ENCODE measurements around the gene DIP2C. TPM values are rescaled to one million over a fixed set of nuclear protein-coding genes. Genes with fewer than 3 reads are reported as not detected.

Gene DIP2C
- polyA plus RNA-seq, 1 of the 3 experiments (the other 2 are of a cell fraction): 8.7 TPM

DNA sequence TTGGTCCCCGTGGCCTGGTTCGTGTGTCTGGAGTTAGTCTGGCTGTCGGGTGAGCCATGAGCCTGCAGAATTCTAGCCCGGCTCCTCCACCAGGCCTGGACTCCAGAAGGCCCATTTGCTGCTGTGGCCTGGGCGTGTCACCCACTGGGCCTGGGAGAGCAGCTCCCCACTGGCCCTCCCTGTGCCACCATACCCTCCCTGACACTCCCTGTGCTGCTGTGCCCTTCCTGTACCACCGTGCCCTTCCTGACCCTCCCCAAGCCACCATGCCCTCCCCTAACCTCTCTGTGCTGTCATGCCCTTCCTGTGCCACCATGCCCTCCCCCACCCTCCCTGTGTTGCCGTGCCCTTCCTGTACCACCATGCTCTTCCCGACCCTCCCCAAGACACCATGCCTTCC lies 39.1 kb upstream of the DIP2C start:
- POLR2A ChIA-PET: interaction anchor here (0.7 kb wide), 1 partner anchor 10 kb away, joined by 8 read pairs; no protein-coding TSS in a partner anchor
- Histone ChIP-seq H3K9me2 (no peaks in the 10 kb centered on the region), H2AFZ (ENCODE audit: low read depth) (no peak overlapping the region), H3K79me2 (ENCODE audit: insufficient read depth) (no peaks in the 10 kb centered on the region), H4K20me1 (ENCODE audit: insufficient read depth) (no peaks in the 10 kb centered on the region), H3K36me3 (replicated peaks in 1 of 2; ENCODE audit: control insufficient read depth in 1 of 2, insufficient read depth in 2 of 2, low read length in 1 of 2) (no peaks in the 10 kb centered on the region), H3K27ac (ENCODE audit: low read depth in 2 of 2, low read length in 1 of 2) (no peak overlapping the region), H3K4me2 (no peak overlapping the region), H3K9ac (no peak overlapping the region), H3K4me3 (ENCODE audit: low read depth in 2 of 2, low read length in 1 of 2) (no peak overlapping the region), H3F3A (replicated peaks; ENCODE audit: insufficient read depth) (no peaks in the 10 kb centered on the region), H3K4me1 (ENCODE audit: control insufficient read depth in 1 of 2, insufficient read depth in 2 of 2, low read depth in 1 of 2, low read length in 1 of 2) (no peaks in the 10 kb centered on the region; a peak in 1 of 4 replicates), H3K27me3 (ENCODE audit: insufficient read depth) (peaks cover 4% of the 10 kb centered on the region; the same call in 1 of the 2 replicates), H3K9me3 (no peaks in the 10 kb centered on the region)
- no peak for DNase-seq
- TF ChIP-seq POLR2AphosphoS5 (IDR thresholded peaks at IDR 0.05; ENCODE audit: low read depth, low read length) (no peak), JUND (IDR thresholded peaks at IDR 0.05) (no peak), SMC3 (IDR thresholded peaks at IDR 0.05; ENCODE audit: low read depth, low read length) (no peak), NFIC (IDR thresholded peaks at IDR 0.05; ENCODE audit: borderline replicate concordance) (no peak), ELF1 (IDR thresholded peaks at IDR 0.05) (no peak), SIN3A (IDR thresholded peaks at IDR 0.05; ENCODE audit: borderline replicate concordance, low read depth, low read length) (no peak), FOXJ3 (CRISPR knock-in tag; IDR thresholded peaks at IDR 0.05) (no peak), NRF1 (IDR thresholded peaks at IDR 0.05; ENCODE audit: low read depth, low read length) (no peak), RFX5 (IDR thresholded peaks at IDR 0.05; ENCODE audit: low read length) (no peak), TAF1 (IDR thresholded peaks at IDR 0.05; ENCODE audit: borderline replicate concordance, low read depth, low read length) (no peak), FOXM1 (IDR thresholded peaks at IDR 0.05; ENCODE audit: low read depth) (no peak)
- CTCF ChIA-PET: interaction anchor here (1.0 kb wide), 1 partner anchor 217 kb away, joined by 3 read pairs; no protein-coding TSS in a partner anchor
- WGBS (ENCODE audit: low lambda C conversion rate): 21% methylated on average over 2 of the region's 8 CpGs

DNA sequence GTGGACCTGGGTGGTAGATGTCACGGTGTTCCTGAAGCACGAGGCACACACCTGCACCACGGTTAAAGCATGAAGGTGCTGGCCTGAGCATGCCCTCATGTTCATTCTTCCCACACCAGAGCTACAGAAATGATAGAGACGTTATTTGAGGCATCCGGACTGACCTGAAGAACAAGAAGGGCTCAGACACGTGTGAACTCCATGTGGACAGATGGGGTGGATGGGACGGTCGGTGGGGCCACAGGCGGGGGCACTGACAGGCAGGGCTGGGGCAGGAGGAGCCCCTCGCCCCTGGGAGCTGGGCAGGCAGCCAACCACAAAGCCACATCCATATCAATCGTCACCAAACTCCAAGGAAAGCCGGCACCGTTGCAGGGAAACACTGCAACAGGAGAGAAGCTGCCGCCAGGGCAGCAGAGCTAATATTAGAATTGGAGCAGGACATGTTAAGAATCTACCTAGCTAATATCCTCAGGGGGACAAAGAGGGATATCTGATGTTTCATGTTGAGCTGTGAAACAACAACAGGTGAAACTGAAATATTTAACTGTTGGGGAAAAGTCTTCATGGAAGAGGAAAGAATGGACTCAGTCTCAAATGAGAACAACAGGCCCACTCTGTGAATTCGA lies 37.8 kb upstream of the DIP2C start:
- Histone ChIP-seq H4K20me1 (ENCODE audit: insufficient read depth) (no peaks in the 10 kb centered on the region), H3K27me3 (ENCODE audit: insufficient read depth) (peaks cover 4% of the 10 kb centered on the region; the same call in 1 of the 2 replicates), H3F3A (replicated peaks; ENCODE audit: insufficient read depth) (no peaks in the 10 kb centered on the region), H3K9ac (no peak overlapping the region), H2AFZ (ENCODE audit: low read depth) (no peak overlapping the region), H3K4me3 (ENCODE audit: low read depth in 2 of 2, low read length in 1 of 2) (no peak overlapping the region), H3K9me2 (no peaks in the 10 kb centered on the region), H3K4me1 (ENCODE audit: control insufficient read depth in 1 of 2, insufficient read depth in 2 of 2, low read depth in 1 of 2, low read length in 1 of 2) (no peaks in the 10 kb centered on the region; a peak in 1 of 4 replicates), H3K79me2 (ENCODE audit: insufficient read depth) (no peaks in the 10 kb centered on the region), H3K27ac (ENCODE audit: low read depth in 2 of 2, low read length in 1 of 2) (no peak overlapping the region), H3K36me3 (replicated peaks in 1 of 2; ENCODE audit: control insufficient read depth in 1 of 2, insufficient read depth in 2 of 2, low read length in 1 of 2) (no peaks in the 10 kb centered on the region), H3K9me3 (no peaks in the 10 kb centered on the region), H3K4me2 (no peak overlapping the region)
- no peak for DNase-seq
- 50% methylated on average over 12 of the region's 15 CpGs for WGBS (ENCODE audit: low lambda C conversion rate)
- TF ChIP-seq, protein P1, sequence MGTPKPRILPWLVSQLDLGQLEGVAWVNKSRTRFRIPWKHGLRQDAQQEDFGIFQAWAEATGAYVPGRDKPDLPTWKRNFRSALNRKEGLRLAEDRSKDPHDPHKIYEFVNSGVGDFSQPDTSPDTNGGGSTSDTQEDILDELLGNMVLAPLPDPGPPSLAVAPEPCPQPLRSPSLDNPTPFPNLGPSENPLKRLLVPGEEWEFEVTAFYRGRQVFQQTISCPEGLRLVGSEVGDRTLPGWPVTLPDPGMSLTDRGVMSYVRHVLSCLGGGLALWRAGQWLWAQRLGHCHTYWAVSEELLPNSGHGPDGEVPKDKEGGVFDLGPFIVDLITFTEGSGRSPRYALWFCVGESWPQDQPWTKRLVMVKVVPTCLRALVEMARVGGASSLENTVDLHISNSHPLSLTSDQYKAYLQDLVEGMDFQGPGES (IDR thresholded peaks at IDR 0.05; ENCODE audit: low read depth, low read length): no peak
- TF ChIP-seq FOXM1 (IDR thresholded peaks at IDR 0.05; ENCODE audit: low read depth): no peak
- TF ChIP-seq TEAD4 (IDR thresholded peaks at IDR 0.05; ENCODE audit: borderline replicate concordance, insufficient read depth): no peak
- TF ChIP-seq RAD21 (IDR thresholded peaks at IDR 0.05; ENCODE audit: low read length): no peak
- no peak for TF ChIP-seq MEF2A (IDR thresholded peaks at IDR 0.05; ENCODE audit: borderline replicate concordance, low read depth)
- TF ChIP-seq SIN3A (IDR thresholded peaks at IDR 0.05; ENCODE audit: borderline replicate concordance, low read depth, low read length): no peak
- TF ChIP-seq, protein P2, sequence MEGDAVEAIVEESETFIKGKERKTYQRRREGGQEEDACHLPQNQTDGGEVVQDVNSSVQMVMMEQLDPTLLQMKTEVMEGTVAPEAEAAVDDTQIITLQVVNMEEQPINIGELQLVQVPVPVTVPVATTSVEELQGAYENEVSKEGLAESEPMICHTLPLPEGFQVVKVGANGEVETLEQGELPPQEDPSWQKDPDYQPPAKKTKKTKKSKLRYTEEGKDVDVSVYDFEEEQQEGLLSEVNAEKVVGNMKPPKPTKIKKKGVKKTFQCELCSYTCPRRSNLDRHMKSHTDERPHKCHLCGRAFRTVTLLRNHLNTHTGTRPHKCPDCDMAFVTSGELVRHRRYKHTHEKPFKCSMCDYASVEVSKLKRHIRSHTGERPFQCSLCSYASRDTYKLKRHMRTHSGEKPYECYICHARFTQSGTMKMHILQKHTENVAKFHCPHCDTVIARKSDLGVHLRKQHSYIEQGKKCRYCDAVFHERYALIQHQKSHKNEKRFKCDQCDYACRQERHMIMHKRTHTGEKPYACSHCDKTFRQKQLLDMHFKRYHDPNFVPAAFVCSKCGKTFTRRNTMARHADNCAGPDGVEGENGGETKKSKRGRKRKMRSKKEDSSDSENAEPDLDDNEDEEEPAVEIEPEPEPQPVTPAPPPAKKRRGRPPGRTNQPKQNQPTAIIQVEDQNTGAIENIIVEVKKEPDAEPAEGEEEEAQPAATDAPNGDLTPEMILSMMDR (IDR thresholded peaks at IDR 0.05): no peak
- TF ChIP-seq, protein P3, sequence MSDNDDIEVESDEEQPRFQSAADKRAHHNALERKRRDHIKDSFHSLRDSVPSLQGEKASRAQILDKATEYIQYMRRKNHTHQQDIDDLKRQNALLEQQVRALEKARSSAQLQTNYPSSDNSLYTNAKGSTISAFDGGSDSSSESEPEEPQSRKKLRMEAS (IDR thresholded peaks at IDR 0.05; ENCODE audit: low read depth): no peak
- TF ChIP-seq, protein P4, sequence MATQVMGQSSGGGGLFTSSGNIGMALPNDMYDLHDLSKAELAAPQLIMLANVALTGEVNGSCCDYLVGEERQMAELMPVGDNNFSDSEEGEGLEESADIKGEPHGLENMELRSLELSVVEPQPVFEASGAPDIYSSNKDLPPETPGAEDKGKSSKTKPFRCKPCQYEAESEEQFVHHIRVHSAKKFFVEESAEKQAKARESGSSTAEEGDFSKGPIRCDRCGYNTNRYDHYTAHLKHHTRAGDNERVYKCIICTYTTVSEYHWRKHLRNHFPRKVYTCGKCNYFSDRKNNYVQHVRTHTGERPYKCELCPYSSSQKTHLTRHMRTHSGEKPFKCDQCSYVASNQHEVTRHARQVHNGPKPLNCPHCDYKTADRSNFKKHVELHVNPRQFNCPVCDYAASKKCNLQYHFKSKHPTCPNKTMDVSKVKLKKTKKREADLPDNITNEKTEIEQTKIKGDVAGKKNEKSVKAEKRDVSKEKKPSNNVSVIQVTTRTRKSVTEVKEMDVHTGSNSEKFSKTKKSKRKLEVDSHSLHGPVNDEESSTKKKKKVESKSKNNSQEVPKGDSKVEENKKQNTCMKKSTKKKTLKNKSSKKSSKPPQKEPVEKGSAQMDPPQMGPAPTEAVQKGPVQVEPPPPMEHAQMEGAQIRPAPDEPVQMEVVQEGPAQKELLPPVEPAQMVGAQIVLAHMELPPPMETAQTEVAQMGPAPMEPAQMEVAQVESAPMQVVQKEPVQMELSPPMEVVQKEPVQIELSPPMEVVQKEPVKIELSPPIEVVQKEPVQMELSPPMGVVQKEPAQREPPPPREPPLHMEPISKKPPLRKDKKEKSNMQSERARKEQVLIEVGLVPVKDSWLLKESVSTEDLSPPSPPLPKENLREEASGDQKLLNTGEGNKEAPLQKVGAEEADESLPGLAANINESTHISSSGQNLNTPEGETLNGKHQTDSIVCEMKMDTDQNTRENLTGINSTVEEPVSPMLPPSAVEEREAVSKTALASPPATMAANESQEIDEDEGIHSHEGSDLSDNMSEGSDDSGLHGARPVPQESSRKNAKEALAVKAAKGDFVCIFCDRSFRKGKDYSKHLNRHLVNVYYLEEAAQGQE (IDR thresholded peaks at IDR 0.05; ENCODE audit: low read depth, low read length): no peak
- TF ChIP-seq RFX5 (IDR thresholded peaks at IDR 0.05; ENCODE audit: low read length): no peak
- CTCF ChIA-PET: no interaction called here
- POLR2A ChIA-PET: no interaction called here
